WTC11 (cell line): ENCODE results near the gene NFAM1. TPM values are rescaled to one million over a fixed set of nuclear protein-coding genes. Genes with fewer than 3 reads are reported as not detected.

Source experiments
- ATAC-seq: fragments of 200-7000 bp; cut with Tn5 transposase; 2 replicates; pipeline ENCODE4 v1.10.0; 2021; ENCODE audit warnings: mild to moderate bottlenecking, moderate library complexity
- CTCF ChIA-PET: fragments of 300-600 bp; sonication (Branson Sonifier 250); formaldehyde crosslinking; loops from one replicate; lab custom pipeline; 2021; ENCODE audit warnings: antibody characterized with exemption; lab: Charles Lee
- POLR2A ChIA-PET: fragments of 350-600 bp; sonication (Branson Sonifier 250); formaldehyde crosslinking; loops from one replicate; lab custom pipeline; 2021; ENCODE audit warnings: antibody characterized with exemption; lab: Charles Lee
- DNase-seq: peaks from one replicate; pipeline ENCODE4 v3.0.0; 2021; ENCODE audit warnings: low spot score
- H3K27ac Mint-ChIP-seq: 2 replicates; pipeline ENCODE4 v1.8.0; 2021; ENCODE audit warnings: mixed read lengths
- H3K27me3 Mint-ChIP-seq: 2 replicates; pipeline ENCODE4 v1.8.0; 2021; ENCODE audit warnings: low read depth, mild to moderate bottlenecking, moderate library complexity, mixed read lengths
- H3K36me3 Mint-ChIP-seq: 2 replicates; pipeline ENCODE4 v1.8.0; 2021; ENCODE audit warnings: mixed read lengths
- H3K4me1 Mint-ChIP-seq: 2 replicates; pipeline ENCODE4 v1.8.0; 2022; ENCODE audit warnings: mixed read lengths
- H3K4me3 Mint-ChIP-seq: 2 replicates; pipeline ENCODE4 v1.8.0; 2021; ENCODE audit warnings: mild to moderate bottlenecking, moderate library complexity, mixed read lengths
- H3K9me3 Mint-ChIP-seq: 2 replicates; pipeline ENCODE4 v1.8.0; 2021; ENCODE audit warnings: mixed read lengths
- CTCF ChIP-seq: fragments of 200-600 bp; IDR thresholded peaks from 2 replicates; pipeline ENCODE4 v1.8.0; 2022; ENCODE audit warnings: antibody characterized with exemption
- GTF2I ChIP-seq: fragments of 250-450 bp; sonication (Bioruptor Pico); conservative IDR thresholded peaks from 2 replicates; pipeline ENCODE4 v1.4.0; 2021; ENCODE audit warnings: mild to moderate bottlenecking
- NR1H2 ChIP-seq: sonication (generic); formaldehyde crosslinking; IDR thresholded peaks from 2 replicates; pipeline ENCODE4 v1.9.0; 2021; ENCODE audit warnings: mild to moderate bottlenecking, moderate library complexity, missing genetic modification reagents
- PRRX2 ChIP-seq: fragments of 250-450 bp; sonication (Bioruptor Pico); IDR thresholded peaks from 2 replicates; pipeline ENCODE4 v1.8.0; 2021; ENCODE audit warnings: mild to moderate bottlenecking
- SP1 ChIP-seq: sonication (generic); formaldehyde crosslinking; conservative IDR thresholded peaks from 2 replicates; pipeline ENCODE4 v1.8.1; 2022; ENCODE audit warnings: missing genetic modification reagents
- TEAD4 ChIP-seq: sonication (generic); formaldehyde crosslinking; IDR thresholded peaks from 2 replicates; pipeline ENCODE4 v1.8.0; 2022; ENCODE audit warnings: mild to moderate bottlenecking, missing genetic modification reagents
- TP53 ChIP-seq: sonication (generic); formaldehyde crosslinking; IDR thresholded peaks from 2 replicates; pipeline ENCODE4 v1.8.1; 2023; ENCODE audit warnings: mild to moderate bottlenecking, missing genetic modification reagents
- USF2 ChIP-seq: sonication (generic); formaldehyde crosslinking; IDR thresholded peaks from 2 replicates; pipeline ENCODE4 v1.8.1; 2023; ENCODE audit warnings: mild to moderate bottlenecking, missing genetic modification reagents, moderate library complexity
- ZNF121 ChIP-seq: sonication (generic); formaldehyde crosslinking; IDR thresholded peaks from 2 replicates; pipeline ENCODE4 v1.8.0; 2023; ENCODE audit warnings: missing genetic modification reagents
- ZNF138 ChIP-seq: sonication (generic); formaldehyde crosslinking; conservative IDR thresholded peaks from 2 replicates; pipeline ENCODE4 v1.8.1; 2022; ENCODE audit warnings: mild to moderate bottlenecking, moderate library complexity, missing genetic modification reagents
- ZNF232 ChIP-seq: sonication (generic); formaldehyde crosslinking; IDR thresholded peaks from 2 replicates; pipeline ENCODE4 v1.8.0; 2022; ENCODE audit warnings: mild to moderate bottlenecking, missing genetic modification reagents
- ZNF512 ChIP-seq: sonication (generic); formaldehyde crosslinking; IDR thresholded peaks from 2 replicates; pipeline ENCODE4 v1.8.1; 2022; ENCODE audit warnings: missing genetic modification reagents, borderline replicate concordance
- ZNF671 ChIP-seq: fragments of 250-450 bp; sonication (Bioruptor Pico); IDR thresholded peaks from 2 replicates; pipeline ENCODE4 v1.8.0; 2021; ENCODE audit warnings: mild to moderate bottlenecking
- total RNA-seq: library from RNA; stranded (reverse); gene quantifications from 3 replicates; pipeline ENCODE4 v1.2.3, GENCODE V29; 2021
- TF ChIP-seq, protein P1 (sequence below): sonication (generic); formaldehyde crosslinking; IDR thresholded peaks from 2 replicates; pipeline ENCODE4 v1.8.0; 2022; ENCODE audit warnings: mild to moderate bottlenecking, missing genetic modification reagents
- TF ChIP-seq, protein P2 (sequence below): fragments of 250-450 bp; sonication (Bioruptor Pico); IDR thresholded peaks from 2 replicates; pipeline ENCODE4 v1.9.0; 2021; ENCODE audit warnings: mild to moderate bottlenecking
- TF ChIP-seq, protein P3 (sequence below): sonication (generic); formaldehyde crosslinking; conservative IDR thresholded peaks from 2 replicates; pipeline ENCODE4 v1.8.1; 2022; ENCODE audit warnings: mild to moderate bottlenecking, missing genetic modification reagents

The NFAM1 gene
- total RNA-seq, 1 experiment from 2014 or later, result 1.6 TPM

DNA sequence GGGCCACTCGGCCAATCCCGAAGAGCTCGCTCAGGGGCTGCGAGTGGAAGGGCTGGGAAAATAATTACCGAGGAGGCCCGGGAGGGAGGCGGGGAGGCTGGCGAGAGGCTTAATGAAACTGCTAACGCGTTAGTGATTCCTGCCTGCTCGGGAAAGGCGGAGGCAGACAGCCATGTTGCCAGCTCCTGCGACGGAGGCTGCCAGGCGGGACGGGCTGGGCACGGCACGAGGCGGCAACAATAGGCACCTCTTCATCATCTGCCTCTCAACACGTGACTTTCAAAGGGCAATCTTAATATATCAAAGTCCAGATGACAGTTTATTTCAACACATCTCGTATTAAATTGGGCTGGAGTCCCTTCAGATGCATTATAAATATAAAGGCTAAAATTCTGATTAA, 93.7 kb downstream of the NFAM1 start (continued):
- TF ChIP-seq, protein P1, sequence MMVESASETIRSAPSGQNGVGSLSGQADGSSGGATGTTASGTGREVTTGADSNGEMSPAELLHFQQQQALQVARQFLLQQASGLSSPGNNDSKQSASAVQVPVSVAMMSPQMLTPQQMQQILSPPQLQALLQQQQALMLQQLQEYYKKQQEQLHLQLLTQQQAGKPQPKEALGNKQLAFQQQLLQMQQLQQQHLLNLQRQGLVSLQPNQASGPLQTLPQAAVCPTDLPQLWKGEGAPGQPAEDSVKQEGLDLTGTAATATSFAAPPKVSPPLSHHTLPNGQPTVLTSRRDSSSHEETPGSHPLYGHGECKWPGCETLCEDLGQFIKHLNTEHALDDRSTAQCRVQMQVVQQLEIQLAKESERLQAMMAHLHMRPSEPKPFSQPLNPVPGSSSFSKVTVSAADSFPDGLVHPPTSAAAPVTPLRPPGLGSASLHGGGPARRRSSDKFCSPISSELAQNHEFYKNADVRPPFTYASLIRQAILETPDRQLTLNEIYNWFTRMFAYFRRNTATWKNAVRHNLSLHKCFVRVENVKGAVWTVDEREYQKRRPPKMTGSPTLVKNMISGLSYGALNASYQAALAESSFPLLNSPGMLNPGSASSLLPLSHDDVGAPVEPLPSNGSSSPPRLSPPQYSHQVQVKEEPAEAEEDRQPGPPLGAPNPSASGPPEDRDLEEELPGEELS, result no peak
- TF ChIP-seq SP1 (CRISPR knock-in tag) (no peak), TEAD4 (CRISPR knock-in tag) (no peak), ZNF121 (CRISPR knock-in tag) (no peak), ZNF138 (no peak), PRRX2 (no peak)

DNA sequence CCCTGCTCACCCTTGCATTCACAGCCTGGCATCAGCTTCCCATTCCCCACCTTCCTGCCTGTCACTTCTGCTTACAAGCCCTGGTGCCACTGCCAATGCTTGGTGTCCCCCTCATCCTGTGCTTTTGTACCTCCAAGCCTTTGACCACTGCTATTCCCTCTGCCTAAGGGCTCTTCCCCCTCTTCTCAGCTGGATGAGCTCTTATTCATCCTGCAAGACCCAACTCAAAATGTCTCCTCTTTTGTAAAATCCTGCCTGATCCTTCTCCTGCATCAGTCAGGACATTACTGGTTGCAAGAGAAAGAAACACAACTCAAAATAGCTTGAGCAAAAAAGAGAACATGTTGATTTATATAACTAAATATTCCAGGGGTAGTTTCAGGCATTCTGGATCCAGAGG, 94.8 kb downstream of the NFAM1 start:
- Mint-ChIP-seq H3K27me3 (peaks cover 9% of the 10 kb centered on the region), H3K36me3 (no peaks in the 10 kb centered on the region)
- DNase-seq (no peak), ATAC-seq (no peak)
- ChIA-PET CTCF (interaction anchor here (0.7 kb wide), 1 partner anchor 9 kb away, joined by 3 read pairs; no protein-coding TSS in a partner anchor), POLR2A (no interaction called here)
- TF ChIP-seq SP1 (CRISPR knock-in tag) (no peak), ZNF512 (CRISPR knock-in tag) (no peak), TP53 (no peak), ZNF671 (no peak)
- TF ChIP-seq, protein P2, sequence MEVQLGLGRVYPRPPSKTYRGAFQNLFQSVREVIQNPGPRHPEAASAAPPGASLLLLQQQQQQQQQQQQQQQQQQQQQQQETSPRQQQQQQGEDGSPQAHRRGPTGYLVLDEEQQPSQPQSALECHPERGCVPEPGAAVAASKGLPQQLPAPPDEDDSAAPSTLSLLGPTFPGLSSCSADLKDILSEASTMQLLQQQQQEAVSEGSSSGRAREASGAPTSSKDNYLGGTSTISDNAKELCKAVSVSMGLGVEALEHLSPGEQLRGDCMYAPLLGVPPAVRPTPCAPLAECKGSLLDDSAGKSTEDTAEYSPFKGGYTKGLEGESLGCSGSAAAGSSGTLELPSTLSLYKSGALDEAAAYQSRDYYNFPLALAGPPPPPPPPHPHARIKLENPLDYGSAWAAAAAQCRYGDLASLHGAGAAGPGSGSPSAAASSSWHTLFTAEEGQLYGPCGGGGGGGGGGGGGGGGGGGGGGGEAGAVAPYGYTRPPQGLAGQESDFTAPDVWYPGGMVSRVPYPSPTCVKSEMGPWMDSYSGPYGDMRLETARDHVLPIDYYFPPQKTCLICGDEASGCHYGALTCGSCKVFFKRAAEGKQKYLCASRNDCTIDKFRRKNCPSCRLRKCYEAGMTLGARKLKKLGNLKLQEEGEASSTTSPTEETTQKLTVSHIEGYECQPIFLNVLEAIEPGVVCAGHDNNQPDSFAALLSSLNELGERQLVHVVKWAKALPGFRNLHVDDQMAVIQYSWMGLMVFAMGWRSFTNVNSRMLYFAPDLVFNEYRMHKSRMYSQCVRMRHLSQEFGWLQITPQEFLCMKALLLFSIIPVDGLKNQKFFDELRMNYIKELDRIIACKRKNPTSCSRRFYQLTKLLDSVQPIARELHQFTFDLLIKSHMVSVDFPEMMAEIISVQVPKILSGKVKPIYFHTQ, result no peak
- TF ChIP-seq, all 79 proteins: peak for 0
- H3K9me3 Mint-ChIP-seq, result no peaks in the 10 kb centered on the region
- peaks cover 28% of the 10 kb centered on the region for H3K4me1 Mint-ChIP-seq
- H3K27ac Mint-ChIP-seq, result peak overlapping the region; percentile 53; the same call in 1 of the 2 replicates
- H3K4me3 Mint-ChIP-seq, result no peak overlapping the region

- H3K27me3 Mint-ChIP-seq, result peaks cover 3% of the 10 kb centered on the region; the same call in 1 of the 2 replicates
Measured at GRCh38 chr22:42336527-42337227, 95.5 kb downstream of the NFAM1 start.

GRCh38 chr22:42335839-42336378, 96.3 kb downstream of the NFAM1 start:
- Mint-ChIP-seq H3K36me3 (no peaks in the 10 kb centered on the region), H3K27ac (no peak overlapping the region), H3K4me1 (peaks cover 16% of the 10 kb centered on the region), H3K27me3 (no peaks in the 10 kb centered on the region; the same call in 1 of the 2 replicates), H3K4me3 (no peak overlapping the region), H3K9me3 (no peaks in the 10 kb centered on the region)
- ChIA-PET CTCF (no interaction called here), POLR2A (no interaction called here)
- no peak for ATAC-seq
- no peak for DNase-seq
- TF ChIP-seq NR1H2 (no peak), ZNF232 (CRISPR knock-in tag) (no peak), CTCF (no peak)
- TF ChIP-seq, protein P1, result no peak
- TF ChIP-seq, protein P3, sequence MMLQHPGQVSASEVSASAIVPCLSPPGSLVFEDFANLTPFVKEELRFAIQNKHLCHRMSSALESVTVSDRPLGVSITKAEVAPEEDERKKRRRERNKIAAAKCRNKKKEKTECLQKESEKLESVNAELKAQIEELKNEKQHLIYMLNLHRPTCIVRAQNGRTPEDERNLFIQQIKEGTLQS (CRISPR knock-in tag), result no peak

More at GRCh38 chr22:42336527-42337227, 95.5 kb downstream of the NFAM1 start:
- H3K27ac Mint-ChIP-seq, result no peak overlapping the region; the same call in 1 of the 2 replicates
- POLR2A ChIA-PET, result no interaction called here
- TF ChIP-seq USF2 (CRISPR knock-in tag), result no peak
- peak; percentile 87 for TF ChIP-seq GTF2I (CRISPR knock-in tag)
- TF ChIP-seq, all 79 proteins: peak for 1
- Mint-ChIP-seq H3K36me3 (no peaks in the 10 kb centered on the region), H3K9me3 (no peaks in the 10 kb centered on the region), H3K4me3 (no peak overlapping the region), H3K4me1 (peaks cover 21% of the 10 kb centered on the region)
- CTCF ChIA-PET, result no interaction called here
- ATAC-seq (no peak), DNase-seq (no peak)
